Sigmoid colon (tissue), 3 donors: ENCODE results near the gene XRCC5.

Source experiments
- CTCF ChIP-seq, 4 experiments: fragments of 450-650 bp in 3 of 4; fragments of 200-600 bp in 1 of 4; IDR thresholded peaks; one replicate each; pipeline ENCODE4 v1.5.1; 2016 to 2019; ENCODE audit warnings: antibody characterized with exemption in 4 of 4, mild to moderate bottlenecking in 3 of 4, moderate library complexity in 2 of 4
- POLR2A ChIP-seq, 2 donors: fragments of 450-650 bp; IDR thresholded peaks; one replicate each; pipeline ENCODE4 v1.6.1; 2016; ENCODE audit warnings: antibody characterized with exemption in 2 of 2, mild to moderate bottlenecking in 2 of 2, moderate library complexity in 2 of 2

- TF ChIP-seq CTCF (IDR thresholded peaks at IDR 0.05) (no peak), POLR2A (IDR thresholded peaks at IDR 0.05) (no peak)
Observed at GRCh38 chr2:216090369-216090786, 18.8 kb upstream of the XRCC5 start.
